Tibial nerve (tissue), 4 donors: ENCODE measurements around the gene TPSB2.
"Not testable (repeated sequence)": the region's sequence is repeated elsewhere in the genome, so short reads cannot be mapped to it uniquely, and the experiment has no call there.

ENCODE experiments used
- EP300 ChIP-seq, 2 donors: sonication (generic); formaldehyde crosslinking; IDR thresholded peaks; one replicate each; pipeline ENCODE4 v1.6.1; 2017; ENCODE audit warnings: antibody characterized with exemption in 2 of 2, mild to moderate bottlenecking in 1 of 2
- TF ChIP-seq, protein P1 (sequence below), 5 experiments: fragments of 200-600 bp in 3 of 5; fragments of 450-650 bp in 2 of 5; sonication (generic) in 3 of 5; IDR thresholded peaks; one replicate each; pipeline ENCODE4 v1.5.1; 2016 to 2019; ENCODE audit warnings: antibody characterized with exemption in 5 of 5, mild to moderate bottlenecking in 3 of 5, moderate library complexity in 2 of 5

- TF ChIP-seq, protein P1, sequence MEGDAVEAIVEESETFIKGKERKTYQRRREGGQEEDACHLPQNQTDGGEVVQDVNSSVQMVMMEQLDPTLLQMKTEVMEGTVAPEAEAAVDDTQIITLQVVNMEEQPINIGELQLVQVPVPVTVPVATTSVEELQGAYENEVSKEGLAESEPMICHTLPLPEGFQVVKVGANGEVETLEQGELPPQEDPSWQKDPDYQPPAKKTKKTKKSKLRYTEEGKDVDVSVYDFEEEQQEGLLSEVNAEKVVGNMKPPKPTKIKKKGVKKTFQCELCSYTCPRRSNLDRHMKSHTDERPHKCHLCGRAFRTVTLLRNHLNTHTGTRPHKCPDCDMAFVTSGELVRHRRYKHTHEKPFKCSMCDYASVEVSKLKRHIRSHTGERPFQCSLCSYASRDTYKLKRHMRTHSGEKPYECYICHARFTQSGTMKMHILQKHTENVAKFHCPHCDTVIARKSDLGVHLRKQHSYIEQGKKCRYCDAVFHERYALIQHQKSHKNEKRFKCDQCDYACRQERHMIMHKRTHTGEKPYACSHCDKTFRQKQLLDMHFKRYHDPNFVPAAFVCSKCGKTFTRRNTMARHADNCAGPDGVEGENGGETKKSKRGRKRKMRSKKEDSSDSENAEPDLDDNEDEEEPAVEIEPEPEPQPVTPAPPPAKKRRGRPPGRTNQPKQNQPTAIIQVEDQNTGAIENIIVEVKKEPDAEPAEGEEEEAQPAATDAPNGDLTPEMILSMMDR (IDR thresholded peaks at IDR 0.05), result not testable (repeated sequence)
- TF ChIP-seq EP300 (IDR thresholded peaks at IDR 0.05), result not testable (repeated sequence)
These were observed 44.4 kb downstream of the TPSB2 start for GRCh38 chr16:1185460-1186207.
